HG03469 (cell line): ENCODE results near the gene HOXB8.

Experiments used
- ATAC-seq: cut with Tn5 transposase; IDR thresholded peaks from one replicate; pipeline ENCODE4 v1.9.1; 2021; ENCODE audit warnings: mild to moderate bottlenecking, moderate library complexity, moderate number of reproducible peaks; ENCODE audit not compliant: unreplicated experiment

The HOXB8 gene

DNA sequence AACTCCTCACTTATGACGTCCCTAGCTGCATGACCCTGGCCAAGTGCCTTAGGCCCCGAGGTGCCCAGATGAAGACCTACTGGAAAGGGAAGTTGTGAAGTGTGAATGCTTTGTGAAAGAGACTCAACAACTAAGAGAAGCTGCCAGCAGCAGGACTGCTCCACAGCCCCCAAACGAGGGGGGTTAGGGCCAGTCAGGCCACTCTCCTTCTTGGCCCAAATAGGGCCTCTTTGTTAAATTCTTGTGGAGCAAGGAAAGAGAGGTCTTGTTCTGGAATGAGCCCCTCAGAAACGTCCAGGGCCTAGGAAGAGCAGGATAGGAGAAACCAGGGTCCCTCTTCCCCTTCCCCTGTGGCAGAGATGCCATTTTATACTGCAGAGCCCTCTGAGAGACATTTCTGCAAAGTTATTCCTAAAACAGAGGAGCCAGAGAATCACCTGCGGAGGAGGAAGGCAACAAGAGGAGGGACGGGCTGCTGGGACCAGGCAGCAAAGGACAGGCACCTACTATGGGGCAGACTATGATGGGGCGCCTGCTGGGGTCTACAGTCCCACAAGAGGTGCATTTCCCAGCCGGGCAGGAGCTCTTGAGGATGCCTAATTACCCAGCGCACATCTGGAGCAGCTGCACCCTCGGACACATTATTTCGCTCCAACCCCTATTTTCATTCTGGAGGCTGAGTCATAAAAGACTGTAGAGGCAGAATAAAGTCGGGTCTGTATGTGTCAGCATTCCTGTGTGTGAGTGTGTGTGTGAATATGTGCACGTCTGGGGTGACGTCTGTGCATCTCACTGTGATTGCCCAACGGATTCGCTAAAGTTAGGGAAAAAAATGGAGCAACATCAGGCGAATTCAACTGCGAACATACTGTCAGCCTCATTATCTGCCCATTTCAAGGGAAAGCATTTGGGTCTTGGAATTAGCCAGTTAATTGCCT lies 22.5 kb upstream of the HOXB8 start:
- no peak for ATAC-seq

DNA sequence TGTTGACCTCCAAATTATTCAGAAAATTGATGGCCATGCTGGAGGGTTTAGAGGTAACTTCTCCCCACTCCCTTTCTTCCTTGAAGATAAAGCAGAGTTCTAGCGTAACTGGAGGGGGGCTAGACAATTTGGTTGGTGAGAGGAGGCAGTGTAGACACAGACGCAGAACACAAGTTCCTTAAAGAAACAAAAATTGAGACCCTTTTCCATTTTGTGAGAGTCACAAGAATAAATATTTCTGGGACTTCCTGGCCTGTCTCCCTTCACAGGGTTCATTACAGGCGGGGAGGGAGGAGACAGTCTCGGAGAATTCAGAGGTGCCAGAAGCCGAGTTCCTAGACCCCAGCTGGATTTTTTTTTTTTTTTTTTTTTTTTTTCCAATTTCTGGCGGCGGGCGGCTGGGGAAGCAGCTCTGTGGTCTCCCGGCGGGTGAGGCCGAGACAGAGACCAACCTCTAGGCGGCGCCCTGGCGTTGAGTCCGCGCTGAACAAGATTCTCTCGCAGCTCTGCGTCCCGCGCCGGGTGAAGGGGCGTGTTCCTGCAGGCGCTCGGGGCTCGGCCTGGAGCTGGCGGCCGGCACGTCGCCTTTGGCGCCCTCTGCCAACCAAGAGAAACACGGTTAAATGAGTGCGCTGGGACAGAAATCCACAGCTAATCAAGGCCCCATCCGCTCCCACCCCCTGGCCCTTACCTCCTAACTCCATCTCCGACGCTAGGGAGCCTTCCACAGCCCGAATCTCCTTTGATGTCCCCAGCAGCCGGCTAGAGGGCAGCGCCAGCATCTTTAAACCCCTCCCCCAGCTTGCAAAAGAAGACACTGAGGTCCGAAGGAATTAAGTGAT lies 21.3 kb upstream of the HOXB8 start:
- no peak for ATAC-seq

DNA sequence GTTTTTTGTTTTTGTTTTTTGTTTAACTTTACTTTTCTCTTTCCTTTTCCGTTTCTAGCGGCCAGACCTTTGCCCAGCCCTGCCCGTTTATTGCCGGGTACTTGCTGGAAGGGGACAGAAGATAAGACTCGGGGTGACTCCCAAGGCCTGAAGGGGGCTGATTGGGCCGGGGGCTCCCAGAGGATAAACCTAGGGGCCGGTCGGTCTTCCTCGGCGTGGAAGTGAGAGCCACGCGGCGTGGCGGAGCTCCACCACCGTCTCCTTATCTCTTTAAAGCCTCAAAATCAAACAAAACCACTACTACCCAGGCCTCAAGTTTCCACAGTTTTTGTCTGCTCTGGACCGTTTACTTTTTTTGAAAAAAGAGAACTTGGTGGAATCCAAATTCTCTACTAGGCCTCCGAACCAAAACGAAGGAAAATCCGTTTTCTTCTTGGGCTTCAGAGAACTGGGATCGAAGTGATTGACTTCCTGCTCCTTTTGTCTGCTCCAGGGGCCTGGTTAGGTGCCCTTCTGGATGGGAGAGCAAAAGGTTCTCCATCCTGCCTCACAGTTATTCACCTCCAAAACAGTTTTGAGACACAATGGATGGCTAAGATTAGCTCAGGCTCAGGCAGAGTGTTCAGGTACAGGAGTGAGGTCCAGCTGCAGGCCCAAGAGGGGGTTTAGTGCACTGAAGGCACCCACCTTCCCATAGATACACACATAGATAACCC lies 19.6 kb upstream of the HOXB8 start:
- no peak for ATAC-seq

GRCh38 chr17:48633266-48633677 lies 18.2 kb upstream of the HOXB8 start:
- no peak for ATAC-seq

DNA sequence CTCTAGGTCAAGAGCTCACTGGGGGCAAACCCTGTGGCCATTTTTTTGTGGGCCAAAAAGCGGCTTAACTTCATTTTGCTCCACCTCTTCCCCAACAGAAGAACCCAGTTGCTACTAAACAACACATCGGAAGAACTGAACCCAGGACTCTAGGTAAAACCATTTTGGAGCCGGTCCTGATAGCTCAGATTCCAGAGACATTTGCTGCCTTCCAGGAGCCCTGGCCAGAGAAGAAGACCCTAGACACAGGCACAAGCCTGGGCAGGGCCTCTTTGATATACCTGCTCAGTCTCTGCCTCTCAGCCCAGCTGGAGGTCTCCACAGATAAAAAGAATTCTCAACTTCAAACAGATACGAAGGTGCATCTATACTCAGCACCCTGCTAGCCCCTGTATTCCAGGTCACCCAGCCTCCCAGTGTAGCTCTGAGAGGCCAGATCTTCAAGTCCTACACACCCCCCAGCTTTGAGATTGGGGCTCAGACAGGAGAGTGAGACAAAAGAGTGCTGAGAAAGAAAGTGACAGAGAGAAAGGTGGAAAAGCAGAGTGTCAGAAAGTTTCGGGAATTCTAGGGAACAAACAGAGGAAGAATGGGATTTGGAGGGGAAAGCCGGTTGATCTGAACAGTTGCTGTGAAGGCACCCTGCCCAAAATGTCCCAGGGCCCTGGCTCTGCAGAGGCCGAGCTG lies 17.6 kb upstream of the HOXB8 start:
- no peak for ATAC-seq

DNA sequence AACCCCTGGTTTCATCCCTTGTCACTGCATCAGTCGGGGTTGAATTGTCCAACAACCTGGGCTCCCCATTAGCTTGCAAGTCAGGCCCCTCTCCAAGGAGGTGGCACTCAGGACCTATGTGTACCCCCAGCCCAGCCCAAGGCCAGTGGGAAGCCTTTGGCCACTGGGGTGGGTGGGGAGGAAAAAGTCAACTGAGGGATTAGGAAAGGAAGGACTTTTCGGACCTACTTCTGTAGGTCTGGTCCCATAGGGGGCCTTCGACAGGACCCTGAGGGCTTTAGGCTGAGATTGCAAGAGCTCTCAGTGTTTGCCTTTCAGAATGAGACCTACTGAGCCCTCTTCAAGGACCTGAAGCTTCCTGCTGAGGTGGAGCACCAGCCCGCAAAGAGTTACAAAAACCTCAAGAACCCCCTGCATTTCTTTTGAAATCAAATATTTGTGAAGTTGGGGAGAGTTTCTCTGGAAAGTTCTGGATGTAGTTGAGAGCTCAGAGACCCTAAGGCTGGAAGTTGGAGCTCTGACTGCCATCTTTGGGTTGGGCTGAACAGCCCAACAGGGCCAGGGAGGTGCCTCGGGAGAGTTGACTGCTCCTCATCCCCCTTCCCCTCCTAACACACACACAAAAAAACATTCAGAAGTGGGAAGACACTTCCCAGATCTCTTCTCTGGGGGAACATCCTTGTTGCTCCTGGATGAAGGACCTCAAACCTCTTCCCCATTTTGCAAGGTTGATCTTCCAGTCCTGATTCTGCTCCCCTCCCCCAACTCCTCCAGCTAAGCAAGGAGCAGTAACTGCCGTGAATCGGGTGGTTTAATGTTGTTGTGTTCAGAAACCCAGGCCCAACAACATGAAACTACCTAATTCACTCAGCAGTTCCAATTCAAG lies 16.8 kb upstream of the HOXB8 start:
- ATAC-seq, result no peak

DNA sequence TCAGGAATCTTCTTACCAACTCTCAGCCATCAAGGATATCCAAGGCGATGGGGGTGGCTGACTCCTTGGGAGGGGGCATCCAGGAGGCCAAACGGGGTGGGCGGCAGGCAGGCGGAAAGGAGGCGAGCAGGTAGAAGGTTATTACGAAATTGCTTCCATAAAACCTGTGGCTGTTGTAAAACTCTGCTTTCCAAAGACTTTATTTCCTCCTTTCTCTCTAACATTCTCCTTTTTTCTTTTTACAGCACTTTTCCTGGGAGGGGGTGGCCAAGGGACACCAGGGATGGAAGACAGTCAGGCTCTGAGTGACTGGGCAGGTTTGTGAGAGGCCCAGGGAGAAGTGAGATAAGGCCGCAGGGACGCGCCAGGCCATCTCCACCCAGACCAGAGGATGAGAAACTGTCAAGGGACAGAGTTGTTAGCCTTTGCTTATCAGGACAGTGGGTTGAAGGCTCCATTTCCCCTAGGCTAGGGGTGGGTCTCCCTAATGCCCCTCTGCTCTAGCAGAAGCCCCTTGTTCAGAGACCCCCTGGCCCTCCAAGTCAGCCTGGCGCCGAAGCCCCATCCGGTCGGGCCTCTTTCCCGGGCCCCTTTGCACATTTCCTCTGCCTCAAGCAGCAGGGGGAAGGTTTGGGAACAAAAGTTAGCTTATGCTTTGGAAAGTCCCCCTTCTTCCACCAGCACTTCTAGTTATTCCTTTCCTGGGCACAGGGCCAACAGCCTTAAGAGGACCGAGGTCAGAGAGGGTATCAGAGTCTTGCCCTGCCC lies 16.0 kb upstream of the HOXB8 start:
- no peak for ATAC-seq

DNA sequence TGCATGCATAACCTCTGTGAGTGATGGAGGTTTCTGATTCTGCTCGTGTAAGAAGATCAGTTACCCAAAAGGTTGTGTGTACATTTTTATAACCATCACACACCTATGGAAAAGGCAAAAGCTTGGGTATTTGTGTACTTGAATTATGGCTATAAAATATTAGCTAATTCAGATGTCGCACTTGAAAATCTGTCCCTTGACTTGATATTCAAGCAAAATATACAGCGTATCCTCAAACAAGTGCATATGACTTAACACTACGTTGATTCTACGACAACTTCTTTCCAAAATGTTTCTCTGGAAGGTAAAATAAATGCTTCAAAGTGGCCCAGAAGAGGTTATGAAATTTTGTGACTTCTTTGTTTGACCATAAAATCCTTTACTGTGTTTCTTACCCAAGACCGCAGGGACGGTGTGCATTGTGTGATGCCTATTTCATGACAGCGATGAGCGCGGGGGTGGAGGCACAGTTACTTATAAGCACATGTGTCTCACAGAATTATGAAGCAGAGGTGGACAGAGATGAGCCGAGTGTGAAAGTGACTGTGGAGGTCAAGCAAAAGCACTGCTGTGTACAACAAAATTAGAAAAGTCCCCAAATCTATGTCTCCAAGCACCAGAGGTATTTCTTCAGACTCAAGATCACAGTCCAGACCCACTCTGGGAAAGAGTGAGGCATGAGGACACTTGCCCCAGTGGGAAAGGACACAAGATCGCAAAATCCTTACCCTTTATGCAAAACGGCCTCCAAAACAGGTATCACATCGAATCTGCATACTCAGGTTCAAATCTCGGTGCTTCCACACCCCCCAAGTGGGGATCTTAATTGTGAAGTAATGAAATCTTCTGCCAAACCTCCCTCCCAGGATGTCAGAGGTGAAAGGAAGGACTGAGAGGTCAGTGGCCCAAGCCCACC lies 15.2 kb upstream of the HOXB8 start:
- no peak for ATAC-seq

- no peak for ATAC-seq
These were observed 14.3 kb upstream of the HOXB8 start for GRCh38 chr17:48629411-48629759.

DNA sequence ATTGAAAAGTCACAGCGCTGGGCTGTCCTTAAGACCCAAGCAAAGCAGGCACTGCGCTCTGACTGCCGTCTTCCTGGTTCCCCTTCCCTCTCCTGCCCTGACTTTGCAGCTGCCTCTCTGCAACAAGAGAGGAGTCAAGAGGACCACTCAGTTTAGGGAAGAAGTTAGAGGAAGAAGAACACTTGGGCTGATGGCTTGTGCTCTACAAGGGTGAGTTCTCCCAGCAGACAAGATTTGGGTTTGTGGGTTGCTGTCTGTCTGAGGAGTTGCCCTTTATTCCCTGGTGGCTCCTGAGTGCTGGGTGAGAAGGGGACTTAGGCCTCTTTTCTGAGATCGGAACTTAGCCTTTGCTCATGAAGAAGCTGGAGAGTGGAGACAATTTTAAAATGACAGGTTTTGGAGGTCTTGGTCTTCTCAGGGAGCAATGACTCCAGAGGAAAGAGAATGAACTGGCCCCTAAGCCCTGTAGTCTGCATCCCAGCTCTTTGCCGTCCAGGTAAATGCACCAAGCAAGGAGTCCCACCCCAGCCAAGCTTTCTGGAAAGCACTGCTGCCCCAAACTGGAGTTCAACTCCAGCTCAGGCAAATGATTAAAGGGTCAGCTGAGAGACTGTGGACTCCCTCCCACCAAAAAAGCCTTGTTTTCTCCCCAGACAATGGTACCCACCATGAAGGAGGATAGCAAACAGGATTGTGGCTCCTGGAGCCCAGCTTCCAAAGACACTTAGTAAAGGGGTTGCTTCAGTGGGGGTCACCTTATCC lies 13.7 kb upstream of the HOXB8 start:
- no peak for ATAC-seq

DNA sequence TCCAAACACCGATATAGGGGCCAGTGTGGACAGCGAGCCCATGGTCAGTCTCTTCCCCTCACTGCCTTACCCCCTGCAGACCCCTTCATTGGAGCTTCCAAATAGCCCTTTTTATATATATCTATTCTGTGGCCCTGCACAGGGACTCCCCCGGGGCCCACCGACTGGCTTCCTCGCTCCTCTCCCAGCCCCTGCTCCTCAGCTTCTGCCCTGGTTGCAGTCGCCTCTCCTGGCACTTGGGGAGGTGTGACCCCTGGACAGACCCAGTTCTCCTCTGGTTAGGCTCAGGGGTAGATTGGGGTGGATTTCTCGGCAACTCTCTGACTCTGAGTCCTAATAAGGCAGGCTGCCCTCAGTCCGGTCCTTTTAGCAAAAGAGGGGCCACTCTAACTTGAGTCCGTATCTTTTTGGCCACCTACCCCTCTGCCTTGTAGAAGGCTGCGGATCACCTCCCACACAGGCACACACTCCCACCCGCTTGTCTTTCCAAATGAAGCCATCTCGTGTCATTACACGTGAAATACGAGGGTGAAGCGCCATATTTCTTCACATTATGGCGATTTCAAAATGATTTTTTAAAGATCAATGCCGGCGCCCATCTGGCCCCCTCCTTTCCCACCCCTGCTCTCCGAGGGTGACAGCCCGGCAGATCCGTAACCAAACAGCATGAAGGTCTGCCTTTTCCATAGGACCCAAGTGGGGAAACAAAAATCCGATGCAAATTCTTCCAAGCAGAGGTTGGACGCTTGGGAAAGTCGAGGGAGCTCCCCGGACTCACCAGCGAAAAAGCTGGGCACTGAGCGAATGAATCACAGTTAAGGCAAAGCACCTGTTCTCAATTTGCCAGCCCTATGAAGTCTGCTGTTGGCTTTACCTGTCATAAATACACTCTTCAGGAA lies 12.8 kb upstream of the HOXB8 start:
- ATAC-seq, result no peak

GRCh38 chr17:48627118-48627597 lies 12.1 kb upstream of the HOXB8 start:
- ATAC-seq, result no peak

DNA sequence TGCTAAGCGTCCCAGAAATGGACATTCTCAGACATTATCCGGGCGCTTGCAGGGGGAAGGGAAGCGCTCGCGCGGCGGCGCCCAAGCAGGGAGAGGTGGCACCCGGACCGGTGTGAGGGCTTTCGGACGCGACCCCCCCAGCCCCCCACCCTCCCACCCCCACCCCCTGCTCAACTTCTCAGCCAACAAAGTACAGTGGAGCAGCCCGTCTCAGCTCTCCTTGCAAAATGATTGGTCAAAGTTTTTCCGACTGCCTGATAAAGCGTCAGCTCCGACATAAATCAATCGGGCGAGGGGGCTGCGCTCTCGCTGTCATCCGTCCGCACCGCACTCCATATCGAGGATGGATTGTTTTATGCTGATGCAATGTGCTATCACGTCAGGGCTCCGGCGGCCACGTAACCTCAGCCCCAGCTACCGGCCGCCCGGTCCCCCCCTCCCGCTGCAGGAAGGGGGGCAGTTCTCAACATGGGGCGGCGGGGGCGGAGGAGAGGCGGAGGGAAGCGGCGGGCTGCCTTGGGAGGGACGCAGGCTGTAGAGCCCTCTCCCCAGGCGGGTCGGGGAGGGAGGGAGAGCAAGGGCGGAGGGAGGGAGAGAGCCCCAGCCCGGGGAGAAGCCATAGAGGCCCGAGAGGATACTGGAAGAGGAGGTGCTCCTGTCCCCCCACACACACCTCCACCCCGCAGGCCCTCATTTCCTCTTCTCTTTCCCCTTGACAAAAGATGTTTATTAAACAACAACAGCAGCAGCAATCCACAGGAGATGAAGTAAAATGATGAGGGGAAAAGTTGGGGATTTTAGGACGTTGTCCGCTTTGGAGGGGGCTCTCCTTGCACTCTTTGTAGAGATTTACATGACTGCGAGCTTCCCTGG lies 11.4 kb upstream of the HOXB8 start, which contains the start of gene HOXB9:
Gene HOXB9 (minus strand): TSS at position 114 of the 873 bp plus-strand sequence. CDS start 89 bp downstream, at position 25.
- no peak for ATAC-seq

- ATAC-seq, result no peak
These were observed 10.6 kb upstream of the HOXB8 start for GRCh38 chr17:48625495-48626244.
